AG08396 (cell line): Measurements from ENCODE around the gene HECA.
"Not testable (repeated sequence)": the region's sequence is repeated elsewhere in the genome, so short reads cannot be mapped to it uniquely, and the experiment has no call there.

ENCODE experiments used
- DNase-seq: peaks from one replicate; pipeline ENCODE4 v3.0.0; 2012; ENCODE audit warnings: low spot score, mixed read lengths

The HECA gene

GRCh38 chr6:139134817-139135577 is at the start of gene HECA:
TSS of gene HECA (plus strand) at chr6:139135080. CDS start at chr6:139135397, 317 bp downstream.
- peak; percentile 97 for DNase-seq

- DNase-seq: no peak
These were observed 43.1 kb upstream of the HECA start for GRCh38 chr6:139091826-139092225.

GRCh38 chr6:139099984-139100383 is 34.9 kb upstream of the HECA start:
- no peak for DNase-seq

- DNase-seq: no peak
These were observed 27.8 kb upstream of the HECA start for GRCh38 chr6:139107051-139107450.

GRCh38 chr6:139108378-139108777 is 26.5 kb upstream of the HECA start:
- DNase-seq: no peak

GRCh38 chr6:139109558-139109957 is 25.3 kb upstream of the HECA start:
- no peak for DNase-seq

- DNase-seq: no peak
These were observed 22.7 kb upstream of the HECA start for GRCh38 chr6:139112146-139112545.

- DNase-seq: no peak
These were observed 22.3 kb upstream of the HECA start for GRCh38 chr6:139112561-139112960.

- DNase-seq: no peak
These were observed 20.1 kb upstream of the HECA start for GRCh38 chr6:139114746-139115145.

- no peak for DNase-seq
These were observed 18.7 kb upstream of the HECA start for GRCh38 chr6:139115989-139116758.

GRCh38 chr6:139117734-139118133 is 17.1 kb upstream of the HECA start:
- no peak for DNase-seq

- DNase-seq: no peak
These were observed 15.3 kb upstream of the HECA start for GRCh38 chr6:139119552-139119951.

GRCh38 chr6:139122823-139123222 is 12.1 kb upstream of the HECA start:
- not testable (repeated sequence) for DNase-seq

- peak; percentile 38 for DNase-seq
These were observed 9.8 kb upstream of the HECA start for GRCh38 chr6:139124887-139125672.

GRCh38 chr6:139126255-139126654 is 8.6 kb upstream of the HECA start:
- peak; percentile 72 for DNase-seq

GRCh38 chr6:139126931-139127330 is 7.9 kb upstream of the HECA start:
- DNase-seq: no peak

- DNase-seq: no peak
These were observed 5.6 kb upstream of the HECA start for GRCh38 chr6:139129284-139129683.

GRCh38 chr6:139131736-139132280 is 3.1 kb upstream of the HECA start:
- DNase-seq: no peak

- no peak for DNase-seq
These were observed 1.4 kb upstream of the HECA start for GRCh38 chr6:139133262-139134063.

GRCh38 chr6:139134064-139134395 is 850 bp upstream of the HECA start:
- no peak for DNase-seq
